ENCODE measurements around the gene REV3L. TPM values are rescaled to one million over a fixed set of nuclear protein-coding genes. Genes with fewer than 3 reads are reported as not detected.

Gene REV3L
- total RNA-seq, 1 experiment from 2014 or later, result 5.3 TPM

- Histone ChIP-seq H3K9me3 (ENCODE audit: control insufficient read depth, low read depth, low read length) (no peaks in the 10 kb centered on the region), H3K4me1 (ENCODE audit: insufficient read depth, low read length) (no peaks in the 10 kb centered on the region), H3K56ac (ENCODE audit: insufficient read length, low read depth, low read length) (no peak overlapping the region), H2AFZ (ENCODE audit: low read length) (no peak overlapping the region), H3K4me2 (ENCODE audit: insufficient read depth, insufficient read length, low read length) (no peak overlapping the region), H4K8ac (replicated peaks; ENCODE audit: insufficient read length, low read depth, low read length) (no peak overlapping the region), H3K14ac (ENCODE audit: insufficient read depth, low read length) (no peak overlapping the region), H2BK15ac (ENCODE audit: low read depth, low read length) (no peak overlapping the region), H2BK12ac (ENCODE audit: insufficient read length, low read depth, low read length) (no peak overlapping the region), H4K5ac (ENCODE audit: insufficient read length, low read depth, low read length) (no peak overlapping the region), H3K27ac (ENCODE audit: insufficient read length, low read depth, low read length) (no peak overlapping the region), H2BK5ac (ENCODE audit: insufficient read length, low read length) (no peak overlapping the region), H3K79me1 (ENCODE audit: insufficient read depth, low read depth, low read length, poor library complexity, severe bottlenecking) (no peaks in the 10 kb centered on the region), H4K20me1 (ENCODE audit: control insufficient read depth, insufficient read depth, insufficient read length) (no peaks in the 10 kb centered on the region), H3K18ac (ENCODE audit: insufficient read length, low read depth, low read length) (no peak overlapping the region), H2BK20ac (ENCODE audit: low read depth, low read length, poor library complexity, severe bottlenecking) (no peak overlapping the region), H3K27me3 (ENCODE audit: insufficient read depth, low read length) (no peaks in the 10 kb centered on the region), H3K23ac (ENCODE audit: insufficient read length, low read depth, low read length) (no peak overlapping the region), H2BK120ac (ENCODE audit: low read depth, low read length, poor library complexity, severe bottlenecking) (no peak overlapping the region), H4K91ac (ENCODE audit: insufficient read length, low read depth, low read length) (no peak overlapping the region), H3K4ac (ENCODE audit: low read depth, low read length) (no peak overlapping the region), H3T11ph (ENCODE audit: low read length) (no peak overlapping the region), H3K79me2 (ENCODE audit: insufficient read depth, low read length) (no peaks in the 10 kb centered on the region), H3K9ac (ENCODE audit: extremely low read depth, insufficient read length, low read length) (no peak overlapping the region), H3K23me2 (ENCODE audit: insufficient read length, low read depth, low read length, poor library complexity, severe bottlenecking) (no peaks in the 10 kb centered on the region), H2AK5ac (ENCODE audit: insufficient read length, low read length) (no peak overlapping the region)
- H3K27me3 Mint-ChIP-seq (ENCODE audit: low read depth), result no peaks in the 10 kb centered on the region
- no peak overlapping the region for H3K4me3 Mint-ChIP-seq
- peaks cover 44 to 75% (median 67%) of the 10 kb centered on the region in 3 experiments for H3K36me3 Mint-ChIP-seq (ENCODE audit: insufficient read depth in 1 of 3, low read depth in 3 of 3)
- H3K27ac Mint-ChIP-seq, result no peak overlapping the region
- no peak for DNase-seq
- peaks cover 12% of the 10 kb centered on the region in 2 experiments for H3K9me3 Mint-ChIP-seq
- H3K4me1 Mint-ChIP-seq, result no peaks in the 10 kb centered on the region
- TF ChIP-seq, protein P1, sequence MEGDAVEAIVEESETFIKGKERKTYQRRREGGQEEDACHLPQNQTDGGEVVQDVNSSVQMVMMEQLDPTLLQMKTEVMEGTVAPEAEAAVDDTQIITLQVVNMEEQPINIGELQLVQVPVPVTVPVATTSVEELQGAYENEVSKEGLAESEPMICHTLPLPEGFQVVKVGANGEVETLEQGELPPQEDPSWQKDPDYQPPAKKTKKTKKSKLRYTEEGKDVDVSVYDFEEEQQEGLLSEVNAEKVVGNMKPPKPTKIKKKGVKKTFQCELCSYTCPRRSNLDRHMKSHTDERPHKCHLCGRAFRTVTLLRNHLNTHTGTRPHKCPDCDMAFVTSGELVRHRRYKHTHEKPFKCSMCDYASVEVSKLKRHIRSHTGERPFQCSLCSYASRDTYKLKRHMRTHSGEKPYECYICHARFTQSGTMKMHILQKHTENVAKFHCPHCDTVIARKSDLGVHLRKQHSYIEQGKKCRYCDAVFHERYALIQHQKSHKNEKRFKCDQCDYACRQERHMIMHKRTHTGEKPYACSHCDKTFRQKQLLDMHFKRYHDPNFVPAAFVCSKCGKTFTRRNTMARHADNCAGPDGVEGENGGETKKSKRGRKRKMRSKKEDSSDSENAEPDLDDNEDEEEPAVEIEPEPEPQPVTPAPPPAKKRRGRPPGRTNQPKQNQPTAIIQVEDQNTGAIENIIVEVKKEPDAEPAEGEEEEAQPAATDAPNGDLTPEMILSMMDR (conservative IDR thresholded peaks at IDR 0.05), result no peak
- no CpG with 5 or more reads among the region's 3 CpGs for WGBS (ENCODE audit: extremely low coverage, insufficient read length, low lambda C conversion rate)
Measured at GRCh38 chr6:111274593-111275217, 208.3 kb downstream of the REV3L start.

Data from H9 (cell line).